Esophagus squamous epithelium (tissue), 4 donors: ENCODE results near the gene SPATA31E1.

Source experiments
- CTCF ChIP-seq, 6 experiments: fragments of 450-650 bp in 4 of 6; fragments of 200-600 bp in 2 of 6; sonication (generic) in 2 of 6; IDR thresholded peaks; one replicate each; pipeline ENCODE4 v1.5.1; 2016 to 2019; ENCODE audit warnings: antibody characterized with exemption in 6 of 6, mild to moderate bottlenecking in 4 of 6, moderate library complexity in 4 of 6
- POLR2A ChIP-seq, 4 donors: fragments of 450-650 bp; IDR thresholded peaks; one replicate each; pipeline ENCODE4 v1.6.1; 2017; ENCODE audit warnings: antibody characterized with exemption in 4 of 4, mild to moderate bottlenecking in 4 of 4, moderate library complexity in 3 of 4

- TF ChIP-seq POLR2A (IDR thresholded peaks at IDR 0.05) (no peak), CTCF (IDR thresholded peaks at IDR 0.05) (no peak)
Observed at GRCh38 chr9:87834357-87834756, 48.3 kb upstream of the SPATA31E1 start.
